GM18499 (cell line): ENCODE measurements around the gene COX10.
"Not testable (repeated sequence)": the region's sequence is repeated elsewhere in the genome, so short reads cannot be mapped to it uniquely, and the experiment has no call there.

Experiments used
- ATAC-seq: cut with Tn5 transposase; IDR thresholded peaks from one replicate; pipeline ENCODE4 v1.9.1; 2021; ENCODE audit warnings: moderate number of reproducible peaks; ENCODE audit not compliant: insufficient read depth, unreplicated experiment

COX10 gene

GRCh38 chr17:14165616-14166015 is 96.3 kb downstream of the COX10 start:
- ATAC-seq, result no peak

- not testable (repeated sequence) for ATAC-seq
These were observed 98.5 kb downstream of the COX10 start for GRCh38 chr17:14167831-14168230.

- ATAC-seq, result no peak
These were observed 99.3 kb downstream of the COX10 start for GRCh38 chr17:14168582-14168981.

- ATAC-seq, result no peak
These were observed 100.0 kb downstream of the COX10 start for GRCh38 chr17:14169287-14169686.

- ATAC-seq, result no peak
These were observed 100.6 kb downstream of the COX10 start for GRCh38 chr17:14169901-14170300.

GRCh38 chr17:14176989-14177388 is 107.7 kb downstream of the COX10 start:
- not testable (repeated sequence) for ATAC-seq

GRCh38 chr17:14177801-14178200 is 108.5 kb downstream of the COX10 start:
- not testable (repeated sequence) for ATAC-seq

GRCh38 chr17:14179951-14180350 is 110.6 kb downstream of the COX10 start:
- not testable (repeated sequence) for ATAC-seq

GRCh38 chr17:14182084-14182483 is 112.8 kb downstream of the COX10 start:
- ATAC-seq, result not testable (repeated sequence)

GRCh38 chr17:14184536-14184935 is 115.2 kb downstream of the COX10 start:
- ATAC-seq, result not testable (repeated sequence)

- ATAC-seq, result not testable (repeated sequence)
These were observed 117.1 kb downstream of the COX10 start for GRCh38 chr17:14186443-14186842.

- not testable (repeated sequence) for ATAC-seq
These were observed 121.5 kb downstream of the COX10 start for GRCh38 chr17:14190774-14191173.

GRCh38 chr17:14191469-14191868 is 122.2 kb downstream of the COX10 start:
- ATAC-seq, result not testable (repeated sequence)

GRCh38 chr17:14192039-14192438 is 122.7 kb downstream of the COX10 start:
- ATAC-seq, result not testable (repeated sequence)

- ATAC-seq, result peak; percentile 61
These were observed 123.5 kb downstream of the COX10 start for GRCh38 chr17:14192636-14193344.

- ATAC-seq, result no peak
These were observed 127.2 kb downstream of the COX10 start for GRCh38 chr17:14196377-14196997.

- no peak for ATAC-seq
These were observed 127.8 kb downstream of the COX10 start for GRCh38 chr17:14197057-14197456.

GRCh38 chr17:14197586-14197985 is 128.3 kb downstream of the COX10 start:
- ATAC-seq, result no peak

- ATAC-seq, result no peak
These were observed 128.7 kb downstream of the COX10 start for GRCh38 chr17:14198013-14198412.

GRCh38 chr17:14198575-14198974 is 129.3 kb downstream of the COX10 start:
- ATAC-seq, result no peak

- no peak for ATAC-seq
These were observed 130.3 kb downstream of the COX10 start for GRCh38 chr17:14199601-14200000.

- ATAC-seq, result no peak
These were observed 131.1 kb downstream of the COX10 start for GRCh38 chr17:14200354-14200753.
